ENCODE measurements around the gene CSDE1.

Gene CSDE1

DNA sequence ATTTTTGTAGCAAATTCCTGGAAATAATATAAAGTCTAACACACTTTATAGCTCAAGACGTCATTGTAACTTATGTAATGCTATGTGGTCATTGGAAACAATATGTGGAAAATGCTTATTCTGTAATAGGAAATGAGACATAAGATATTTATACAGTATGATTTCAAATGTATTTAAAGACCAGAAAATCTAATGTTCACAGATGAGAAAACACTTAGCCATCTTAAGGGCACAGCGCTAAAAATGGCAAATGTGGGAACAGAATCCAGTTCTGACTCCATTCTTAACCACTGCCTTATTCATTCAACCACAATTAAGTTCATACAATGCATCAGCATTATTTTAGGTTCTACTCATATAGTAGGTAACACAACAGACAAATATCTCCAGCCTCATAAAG lies 12.5 kb downstream of the CSDE1 start:
- H3K4me3 ChIP-seq (ENCODE audit: low read length), result no peak overlapping the region
- no peak for DNase-seq (ENCODE audit: low read depth)

DNA sequence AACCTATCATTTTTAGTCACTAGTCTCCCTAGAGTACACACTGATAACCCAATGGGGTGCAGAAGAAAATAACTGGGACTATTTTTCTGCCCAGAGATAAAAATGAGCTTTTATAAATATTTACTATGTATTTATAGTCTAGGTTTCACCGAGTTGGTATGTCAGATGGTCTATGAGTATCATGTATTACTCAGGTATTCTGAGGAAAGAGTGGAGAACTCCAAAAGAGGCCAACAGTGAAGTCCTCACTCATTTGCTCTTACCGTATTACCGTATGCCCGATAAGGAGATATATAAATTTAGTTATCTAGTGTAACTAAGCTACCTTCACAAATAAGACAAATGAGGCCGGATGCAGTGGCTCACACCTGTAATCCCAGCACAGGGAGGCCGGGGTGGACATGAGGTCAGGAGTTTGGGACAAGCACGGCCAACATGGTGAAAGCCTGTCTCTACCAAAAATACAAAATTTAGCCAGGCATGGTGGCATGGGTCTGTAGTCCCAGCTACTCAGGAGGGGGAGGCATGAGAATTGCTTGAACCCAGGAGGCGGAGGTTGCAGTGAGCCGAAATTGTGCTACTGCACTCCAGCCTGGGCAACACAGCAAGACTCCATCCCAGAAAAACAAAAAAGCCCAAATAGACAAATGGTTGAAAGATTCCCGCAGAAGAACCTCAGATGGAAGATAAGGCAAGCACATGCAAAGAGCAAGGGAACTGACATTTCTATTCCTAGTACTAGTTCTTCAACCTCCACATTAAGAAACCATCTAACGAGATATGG lies 15.6 kb downstream of the CSDE1 start:
- DNase-seq (ENCODE audit: low read depth), result no peak
- no peak overlapping the region for H3K4me3 ChIP-seq (ENCODE audit: low read length)
- TF ChIP-seq, protein P1, sequence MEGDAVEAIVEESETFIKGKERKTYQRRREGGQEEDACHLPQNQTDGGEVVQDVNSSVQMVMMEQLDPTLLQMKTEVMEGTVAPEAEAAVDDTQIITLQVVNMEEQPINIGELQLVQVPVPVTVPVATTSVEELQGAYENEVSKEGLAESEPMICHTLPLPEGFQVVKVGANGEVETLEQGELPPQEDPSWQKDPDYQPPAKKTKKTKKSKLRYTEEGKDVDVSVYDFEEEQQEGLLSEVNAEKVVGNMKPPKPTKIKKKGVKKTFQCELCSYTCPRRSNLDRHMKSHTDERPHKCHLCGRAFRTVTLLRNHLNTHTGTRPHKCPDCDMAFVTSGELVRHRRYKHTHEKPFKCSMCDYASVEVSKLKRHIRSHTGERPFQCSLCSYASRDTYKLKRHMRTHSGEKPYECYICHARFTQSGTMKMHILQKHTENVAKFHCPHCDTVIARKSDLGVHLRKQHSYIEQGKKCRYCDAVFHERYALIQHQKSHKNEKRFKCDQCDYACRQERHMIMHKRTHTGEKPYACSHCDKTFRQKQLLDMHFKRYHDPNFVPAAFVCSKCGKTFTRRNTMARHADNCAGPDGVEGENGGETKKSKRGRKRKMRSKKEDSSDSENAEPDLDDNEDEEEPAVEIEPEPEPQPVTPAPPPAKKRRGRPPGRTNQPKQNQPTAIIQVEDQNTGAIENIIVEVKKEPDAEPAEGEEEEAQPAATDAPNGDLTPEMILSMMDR (conservative IDR thresholded peaks at IDR 0.05; ENCODE audit: low read depth, low read length), result no peak

More for the DNA sequence above, 12.5 kb downstream of the CSDE1 start:
- TF ChIP-seq, protein P1 (conservative IDR thresholded peaks at IDR 0.05; ENCODE audit: low read depth, low read length), result no peak

DNA sequence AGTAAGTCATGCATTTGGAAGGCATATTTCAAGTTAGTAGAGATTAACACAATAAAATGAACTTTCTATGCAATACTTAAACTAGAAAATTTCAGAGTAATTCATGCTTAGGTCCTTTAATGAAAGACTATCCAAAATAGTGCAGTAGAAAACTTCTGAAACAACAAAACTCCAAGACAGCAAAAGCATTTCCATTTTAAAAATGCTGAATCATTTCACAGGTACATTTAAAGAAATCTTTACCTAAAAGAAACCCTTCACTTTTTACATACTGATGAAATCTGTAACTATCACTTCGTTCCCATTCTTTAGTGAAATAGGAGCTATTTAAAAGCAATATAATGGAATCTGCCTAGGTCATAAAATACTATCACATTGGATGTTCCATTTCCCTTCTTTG lies 17.5 kb downstream of the CSDE1 start:
- TF ChIP-seq, protein P1 (conservative IDR thresholded peaks at IDR 0.05; ENCODE audit: low read depth, low read length), result no peak

DNA sequence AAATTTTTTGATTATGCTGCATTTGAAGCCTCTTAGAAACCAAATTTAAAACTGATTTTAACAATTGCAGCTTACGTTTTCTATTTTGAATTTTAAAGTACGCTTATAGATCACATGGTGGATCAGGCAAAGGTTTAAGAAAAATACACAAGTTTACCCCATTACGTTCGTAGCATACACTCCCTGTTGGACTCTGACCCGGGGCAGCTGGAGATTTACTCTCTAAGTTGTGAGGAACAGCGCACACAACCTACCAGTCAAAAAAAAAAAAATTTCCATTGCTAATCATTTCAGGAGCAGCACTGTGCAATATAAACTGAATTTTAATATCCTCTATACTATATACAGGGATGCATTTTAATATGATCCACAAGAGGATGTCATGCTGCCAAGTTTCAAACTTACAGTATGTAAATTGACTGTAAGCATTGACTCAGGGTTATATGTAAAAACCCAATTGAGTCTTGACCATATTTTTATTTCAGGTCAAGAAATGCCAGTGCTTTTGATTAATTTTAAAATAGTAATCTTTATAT lies 20.4 kb downstream of the CSDE1 start:
- TF ChIP-seq, protein P1 (conservative IDR thresholded peaks at IDR 0.05; ENCODE audit: low read depth, low read length), result no peak
- no peak for DNase-seq (ENCODE audit: low read depth)
- no peak overlapping the region for H3K4me3 ChIP-seq (ENCODE audit: low read length)

More for the DNA sequence above, 17.5 kb downstream of the CSDE1 start:
- no peak for DNase-seq (ENCODE audit: low read depth)
- no peak overlapping the region for H3K4me3 ChIP-seq (ENCODE audit: low read length)

DNA sequence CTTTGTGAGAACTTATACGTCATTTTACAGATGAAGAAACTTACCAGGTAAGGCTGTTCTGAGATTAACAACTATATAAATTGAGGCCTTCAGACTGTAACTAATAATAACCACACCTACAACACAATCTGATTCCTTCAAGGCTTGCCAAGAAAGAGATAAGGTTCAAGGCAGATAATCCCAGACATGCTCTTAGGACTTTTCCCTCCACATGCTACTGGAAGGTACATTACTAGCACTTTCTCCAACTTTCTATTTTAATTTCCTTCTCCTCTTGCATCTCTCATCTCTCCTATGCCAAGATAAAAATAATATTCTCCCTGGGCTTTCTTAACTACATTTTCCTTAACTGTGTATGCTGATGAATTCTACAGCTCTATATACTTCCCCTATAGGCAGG lies 22.3 kb downstream of the CSDE1 start:
- TF ChIP-seq, protein P1 (conservative IDR thresholded peaks at IDR 0.05; ENCODE audit: low read depth, low read length), result no peak
- no peak for DNase-seq (ENCODE audit: low read depth)
- H3K4me3 ChIP-seq (ENCODE audit: low read length), result no peak overlapping the region

DNA sequence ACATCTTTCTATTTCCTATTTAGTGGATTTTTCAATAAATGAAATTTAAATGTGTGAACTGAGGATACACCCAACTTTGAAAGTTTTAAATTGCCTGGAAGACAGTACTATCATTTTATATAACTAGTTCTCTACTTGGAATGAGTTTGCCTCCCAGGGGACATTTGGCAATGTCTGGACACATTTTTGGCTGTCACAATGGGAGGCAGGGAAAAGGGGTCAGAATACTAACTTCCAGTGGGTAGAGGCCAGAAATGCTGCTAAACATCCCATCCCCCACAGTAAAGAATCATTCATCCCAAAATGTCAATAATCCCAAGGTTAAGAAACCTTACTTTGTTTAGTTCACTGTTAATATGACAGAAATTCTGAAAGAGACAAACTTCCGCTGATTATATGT lies 28.0 kb downstream of the CSDE1 start:
- TF ChIP-seq, protein P1 (conservative IDR thresholded peaks at IDR 0.05; ENCODE audit: low read depth, low read length), result no peak
- DNase-seq (ENCODE audit: low read depth), result no peak
- H3K4me3 ChIP-seq (ENCODE audit: low read length), result no peak overlapping the region

DNA sequence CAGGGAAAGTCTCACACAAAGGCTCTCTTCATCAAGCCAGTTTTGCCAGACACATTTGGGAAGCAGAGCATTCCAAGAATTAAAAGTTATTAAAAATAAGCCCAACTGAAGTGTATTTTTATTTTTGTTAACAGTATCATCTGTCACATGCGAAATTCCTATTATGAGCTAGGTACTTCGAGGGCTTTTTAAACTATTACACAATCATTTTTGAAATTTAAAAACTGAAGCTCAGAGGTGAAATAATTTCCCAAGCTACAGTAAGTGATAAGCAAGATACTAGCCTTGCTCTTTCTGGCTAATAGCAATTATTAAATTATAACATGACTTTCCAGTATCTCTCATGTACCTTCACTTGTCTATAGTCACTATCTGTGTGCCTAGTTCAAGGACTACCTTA lies 29.2 kb downstream of the CSDE1 start:
- H3K4me3 ChIP-seq (ENCODE audit: low read length), result no peak overlapping the region
- DNase-seq (ENCODE audit: low read depth), result no peak
- TF ChIP-seq, protein P1 (conservative IDR thresholded peaks at IDR 0.05; ENCODE audit: low read depth, low read length), result no peak

Data from retinal pigment epithelial cell (primary cell).